ENCODE measurements around the gene ABCC4. TPM values are rescaled to one million over a fixed set of nuclear protein-coding genes. Genes with fewer than 3 reads are reported as not detected.

ABCC4 gene
- total RNA-seq, 4 donors from 2014 or later, result 3.9 to 6.8 (median 4.7) TPM

Small RNA genes within 50 kb of the gene (small RNA-seq; reads per million reads assigned to genes)
- gene RNU6-62P (0 reads per million in 4 donors), gene RNY3P8 (0 reads per million in 4 donors), gene RNY4P27 (9.7 to 81.8 (median 11.7) reads per million in 4 donors)
